Osteocyte (in vitro differentiated cells): ENCODE results near the gene SOX11. TPM values are rescaled to one million over a fixed set of nuclear protein-coding genes. Genes with fewer than 3 reads are reported as not detected.

ENCODE experiments used
- DNase-seq: peaks from one replicate; pipeline ENCODE4 v3.0.0; 2021; ENCODE audit warnings: mixed read lengths; ENCODE audit not compliant: unreplicated experiment; ENCODE audit errors: extremely low spot score
- H3K27ac Mint-ChIP-seq: one replicate; pipeline ENCODE4 v1.8.0; 2021; ENCODE audit warnings: mild to moderate bottlenecking, mixed read lengths; ENCODE audit not compliant: unreplicated experiment
- H3K27me3 Mint-ChIP-seq: one replicate; pipeline ENCODE4 v1.8.0; 2021; ENCODE audit warnings: mixed read lengths; ENCODE audit not compliant: unreplicated experiment
- H3K36me3 Mint-ChIP-seq: one replicate; pipeline ENCODE4 v1.8.0; 2021; ENCODE audit warnings: mixed read lengths; ENCODE audit not compliant: unreplicated experiment
- H3K4me1 Mint-ChIP-seq: one replicate; pipeline ENCODE4 v1.8.0; 2021; ENCODE audit warnings: mixed read lengths; ENCODE audit not compliant: unreplicated experiment
- H3K4me3 Mint-ChIP-seq: one replicate; pipeline ENCODE4 v1.8.0; 2021; ENCODE audit warnings: mild to moderate bottlenecking, moderate library complexity, mixed read lengths; ENCODE audit not compliant: unreplicated experiment
- H3K9me3 Mint-ChIP-seq: one replicate; pipeline ENCODE4 v1.8.0; 2021; ENCODE audit warnings: mixed read lengths; ENCODE audit not compliant: unreplicated experiment
- total RNA-seq: library from RNA; stranded (reverse); gene quantifications from 2 replicates; pipeline ENCODE4 v1.2.1, GENCODE V29; 2021
- TF ChIP-seq, protein P1 (sequence below): fragments of 200-600 bp; sonication (generic); IDR thresholded peaks from 2 replicates; pipeline ENCODE4 v1.5.0; 2021; ENCODE audit warnings: antibody characterized with exemption, mild to moderate bottlenecking, moderate library complexity

The SOX11 gene
- total RNA-seq, 1 donor from 2014 or later, result 71.7 TPM

DNA sequence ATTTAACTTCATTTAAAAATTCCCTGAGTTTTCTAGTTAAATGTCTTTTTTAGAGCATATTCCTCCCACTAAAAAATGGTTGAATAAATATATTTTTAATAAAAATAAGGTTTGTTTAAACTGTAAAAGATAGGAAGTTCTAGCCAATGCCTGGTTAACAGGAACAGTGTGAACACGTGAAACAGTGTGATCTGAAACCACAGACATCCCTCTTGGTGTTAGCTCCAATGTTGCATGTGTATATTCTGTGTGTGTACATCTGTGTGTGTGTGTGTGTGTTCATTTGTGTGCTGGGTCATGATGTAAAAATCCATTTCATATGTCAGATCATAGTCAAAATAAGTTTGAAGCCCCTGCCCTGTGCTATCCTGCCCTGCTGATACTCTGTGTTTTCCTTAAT lies 6.1 kb upstream of the SOX11 start:
- no peak overlapping the region for H3K27ac Mint-ChIP-seq
- DNase-seq, result no peak
- TF ChIP-seq, protein P1, sequence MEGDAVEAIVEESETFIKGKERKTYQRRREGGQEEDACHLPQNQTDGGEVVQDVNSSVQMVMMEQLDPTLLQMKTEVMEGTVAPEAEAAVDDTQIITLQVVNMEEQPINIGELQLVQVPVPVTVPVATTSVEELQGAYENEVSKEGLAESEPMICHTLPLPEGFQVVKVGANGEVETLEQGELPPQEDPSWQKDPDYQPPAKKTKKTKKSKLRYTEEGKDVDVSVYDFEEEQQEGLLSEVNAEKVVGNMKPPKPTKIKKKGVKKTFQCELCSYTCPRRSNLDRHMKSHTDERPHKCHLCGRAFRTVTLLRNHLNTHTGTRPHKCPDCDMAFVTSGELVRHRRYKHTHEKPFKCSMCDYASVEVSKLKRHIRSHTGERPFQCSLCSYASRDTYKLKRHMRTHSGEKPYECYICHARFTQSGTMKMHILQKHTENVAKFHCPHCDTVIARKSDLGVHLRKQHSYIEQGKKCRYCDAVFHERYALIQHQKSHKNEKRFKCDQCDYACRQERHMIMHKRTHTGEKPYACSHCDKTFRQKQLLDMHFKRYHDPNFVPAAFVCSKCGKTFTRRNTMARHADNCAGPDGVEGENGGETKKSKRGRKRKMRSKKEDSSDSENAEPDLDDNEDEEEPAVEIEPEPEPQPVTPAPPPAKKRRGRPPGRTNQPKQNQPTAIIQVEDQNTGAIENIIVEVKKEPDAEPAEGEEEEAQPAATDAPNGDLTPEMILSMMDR, result no peak
- H3K27me3 Mint-ChIP-seq, result no peaks in the 10 kb centered on the region
- H3K9me3 Mint-ChIP-seq, result peaks cover 6% of the 10 kb centered on the region
- H3K4me3 Mint-ChIP-seq, result no peak overlapping the region
- H3K36me3 Mint-ChIP-seq, result no peaks in the 10 kb centered on the region
- peaks cover 23% of the 10 kb centered on the region for H3K4me1 Mint-ChIP-seq

DNA sequence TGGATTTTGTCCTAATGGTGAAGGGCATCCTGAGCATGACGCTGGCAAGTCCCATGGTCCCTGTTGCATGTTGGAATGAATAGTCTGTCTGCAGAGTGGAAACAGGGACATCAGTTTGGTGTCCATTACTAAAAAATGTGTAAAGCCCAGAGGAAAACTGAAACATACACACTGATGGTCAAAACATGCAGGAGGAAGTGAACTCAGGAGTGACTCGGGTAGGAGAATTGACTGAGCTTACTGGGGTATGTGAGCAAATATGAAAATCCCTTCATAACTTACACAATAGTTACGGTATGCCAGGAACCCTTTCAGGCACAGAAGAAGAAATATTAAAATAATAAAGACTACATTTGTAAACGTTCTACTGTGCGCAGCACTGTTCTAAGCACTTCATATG lies 5.6 kb upstream of the SOX11 start:
- no peaks in the 10 kb centered on the region for H3K36me3 Mint-ChIP-seq

DNA sequence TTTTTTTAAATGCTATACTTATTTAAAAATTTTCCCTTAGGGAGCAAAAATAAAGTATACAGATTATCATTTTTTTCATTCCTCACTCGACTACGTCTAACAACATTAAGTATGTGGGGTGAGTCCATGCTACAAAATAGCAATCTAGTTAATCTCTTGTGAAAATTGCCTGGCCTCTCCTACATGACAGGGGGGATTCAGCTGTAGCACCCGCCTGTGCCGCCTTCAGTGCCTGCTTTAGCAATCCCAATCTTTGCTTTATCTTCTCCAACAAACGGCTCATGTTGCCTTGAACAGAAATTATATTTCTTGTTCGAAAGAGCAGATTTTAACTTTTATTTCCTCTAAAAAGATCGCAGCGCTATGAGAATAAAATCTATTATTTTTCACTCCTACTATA lies 2.4 kb upstream of the SOX11 start:
- no peaks in the 10 kb centered on the region for H3K9me3 Mint-ChIP-seq
- TF ChIP-seq, protein P1, result no peak
- H3K4me3 Mint-ChIP-seq, result peak overlapping the region; percentile 87
- DNase-seq, result no peak
- peaks cover 4% of the 10 kb centered on the region for H3K36me3 Mint-ChIP-seq
- no peaks in the 10 kb centered on the region for H3K27me3 Mint-ChIP-seq
- H3K4me1 Mint-ChIP-seq, result peaks cover 28% of the 10 kb centered on the region
- peak overlapping the region; percentile 93 for H3K27ac Mint-ChIP-seq

More for the DNA sequence above, 5.6 kb upstream of the SOX11 start:
- no peak for DNase-seq
- H3K4me3 Mint-ChIP-seq, result no peak overlapping the region
- H3K9me3 Mint-ChIP-seq, result peaks cover 3% of the 10 kb centered on the region
- H3K4me1 Mint-ChIP-seq, result peaks cover 23% of the 10 kb centered on the region
- no peak overlapping the region for H3K27ac Mint-ChIP-seq
- TF ChIP-seq, protein P1, result no peak
- H3K27me3 Mint-ChIP-seq, result no peaks in the 10 kb centered on the region

DNA sequence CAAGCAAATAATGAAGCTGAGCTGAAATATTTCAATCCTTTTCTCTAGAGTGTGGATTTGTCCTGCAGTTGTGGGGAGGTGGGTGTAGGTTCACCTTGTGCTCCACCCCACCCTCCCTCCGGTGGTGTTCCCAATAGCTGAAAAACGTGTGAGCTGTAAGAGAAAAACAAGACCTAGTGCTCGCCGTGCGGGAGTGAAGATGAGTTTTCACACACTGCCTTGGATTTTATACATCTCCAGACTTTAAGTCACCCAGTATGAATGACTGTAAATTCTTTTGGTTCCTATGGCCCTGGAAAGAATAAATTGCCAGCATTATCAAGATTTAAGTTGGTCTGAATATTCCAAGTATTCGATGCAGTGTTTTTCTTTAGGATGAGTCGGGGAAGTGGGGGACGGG lies 1.9 kb upstream of the SOX11 start:
- H3K27me3 Mint-ChIP-seq, result no peaks in the 10 kb centered on the region
- H3K4me1 Mint-ChIP-seq, result peaks cover 33% of the 10 kb centered on the region
- H3K36me3 Mint-ChIP-seq, result peaks cover 6% of the 10 kb centered on the region
- DNase-seq, result no peak
- H3K27ac Mint-ChIP-seq, result peak overlapping the region; percentile 93
- H3K4me3 Mint-ChIP-seq, result peak overlapping the region; percentile 87
- no peaks in the 10 kb centered on the region for H3K9me3 Mint-ChIP-seq
- TF ChIP-seq, protein P1, result no peak

DNA sequence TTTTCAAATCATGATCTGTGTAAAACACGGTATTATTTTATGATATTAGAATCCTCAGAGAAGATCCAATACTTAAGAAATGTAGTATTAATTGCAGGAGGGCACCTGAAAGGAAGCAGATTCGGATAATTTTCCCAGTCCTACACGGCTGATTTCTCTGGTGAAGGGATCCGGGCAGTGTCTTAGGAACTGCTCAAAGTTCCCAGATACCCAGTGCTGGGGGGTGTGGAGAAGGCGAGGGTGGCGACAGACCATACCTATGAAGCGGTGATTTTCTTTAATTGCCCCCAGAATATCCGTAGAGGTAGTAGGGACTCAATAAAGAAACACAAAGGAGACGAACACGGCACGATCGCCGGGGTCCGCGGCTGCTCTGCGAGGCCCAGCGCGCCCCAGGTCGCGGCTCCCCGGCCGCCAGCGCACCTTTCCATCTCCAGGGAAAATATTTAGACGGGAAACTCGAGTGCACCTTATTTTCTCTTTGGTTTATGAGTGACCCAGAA lies 1.4 kb upstream of the SOX11 start:
- Mint-ChIP-seq H3K4me1 (peaks cover 35% of the 10 kb centered on the region), H3K36me3 (peaks cover 6% of the 10 kb centered on the region), H3K9me3 (no peaks in the 10 kb centered on the region), H3K27ac (peak overlapping the region; percentile 93), H3K27me3 (no peaks in the 10 kb centered on the region), H3K4me3 (peak overlapping the region; percentile 87)
- TF ChIP-seq, protein P1, result no peak
- no peak for DNase-seq
